ENCODE data around the gene PIGU.
"Not testable (repeated sequence)": the region's sequence is repeated elsewhere in the genome, so short reads cannot be mapped to it uniquely, and the experiment has no call there.

PIGU gene

DNA sequence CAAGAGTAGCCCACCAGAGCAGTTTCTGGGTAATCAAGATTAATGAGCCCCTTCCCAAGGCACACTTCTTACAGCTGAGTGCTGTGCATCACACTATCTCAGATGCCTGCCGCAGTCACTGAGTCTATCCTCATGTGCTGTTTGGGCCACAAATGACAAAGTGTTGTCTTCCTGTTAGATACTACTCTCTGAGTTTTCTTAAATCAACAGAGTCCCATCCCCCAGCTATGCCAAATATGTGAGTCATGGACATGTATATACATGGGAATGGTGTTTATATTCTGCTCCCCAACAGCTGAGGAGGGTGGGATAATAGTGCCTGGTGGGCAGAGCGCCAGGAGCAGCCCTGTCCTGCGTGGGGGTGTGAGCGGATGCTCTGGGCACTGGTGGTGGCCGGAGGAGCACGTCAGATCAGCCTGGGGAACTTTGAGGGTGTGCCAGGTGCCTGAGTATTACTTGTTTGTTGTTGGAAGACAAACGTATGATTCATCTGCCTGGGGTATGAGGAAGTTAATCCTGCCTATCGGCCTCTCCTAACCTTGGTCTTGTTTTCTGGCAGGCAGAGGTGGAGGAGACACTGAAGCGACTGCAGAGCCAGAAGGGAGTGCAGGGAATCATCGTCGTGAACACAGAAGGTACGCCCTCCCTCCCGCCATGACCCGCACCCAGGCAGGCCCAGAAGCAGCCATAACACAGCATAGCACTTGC is 151.0 kb downstream of the PIGU start:
- Histone ChIP-seq H3K4me3 (no peak overlapping the region), H3K27ac (no peak overlapping the region), H3K36me3 (ENCODE audit: insufficient read depth, low read length) (peaks cover 42% of the 10 kb centered on the region; the same call in 1 of the 2 replicates), H3K9me3 (ENCODE audit: low read depth, low read length) (no peaks in the 10 kb centered on the region), H3K9ac (ENCODE audit: insufficient read length) (no peak overlapping the region)
- DNase-seq (ENCODE audit: low read depth, low spot score) = no peak
- no peak for TF ChIP-seq FOXP2 (optimal IDR thresholded peaks at IDR 0.05; ENCODE audit: control extremely low read depth, extremely low read length, insufficient read depth)
- TF ChIP-seq EZH2 (IDR thresholded peaks at IDR 0.05) = no peak
- TF ChIP-seq POLR2AphosphoS5 (IDR thresholded peaks at IDR 0.05; ENCODE audit: borderline replicate concordance, low read depth, low read length) = no peak

DNA sequence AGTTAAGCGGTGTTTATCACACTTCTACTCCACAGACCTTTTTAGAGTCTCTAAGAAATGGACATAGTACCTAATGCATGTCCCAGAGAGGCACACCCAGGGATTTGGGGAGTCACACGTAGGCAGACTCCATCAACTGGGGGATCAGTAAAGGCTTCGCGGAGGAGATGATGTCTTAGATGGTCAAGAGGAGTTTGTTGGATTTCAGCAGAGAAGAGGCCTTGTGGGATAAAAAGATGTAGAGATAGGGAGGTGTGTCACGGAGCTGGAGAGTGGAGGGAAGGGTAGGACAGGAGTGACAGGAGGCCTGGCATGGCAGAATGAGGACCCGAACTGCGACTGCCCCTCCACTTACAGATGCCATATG is 151.6 kb downstream of the PIGU start:
- Histone ChIP-seq H3K36me3 (ENCODE audit: insufficient read depth, low read length) (peaks cover 38% of the 10 kb centered on the region; the same call in 1 of the 2 replicates), H3K9me3 (ENCODE audit: low read depth, low read length) (no peaks in the 10 kb centered on the region), H3K9ac (ENCODE audit: insufficient read length) (no peak overlapping the region), H3K27ac (no peak overlapping the region), H3K4me3 (no peak overlapping the region)
- TF ChIP-seq POLR2AphosphoS5 (IDR thresholded peaks at IDR 0.05; ENCODE audit: borderline replicate concordance, low read depth, low read length) (no peak), EZH2 (IDR thresholded peaks at IDR 0.05) (no peak), FOXP2 (optimal IDR thresholded peaks at IDR 0.05; ENCODE audit: control extremely low read depth, extremely low read length, insufficient read depth) (no peak)
- DNase-seq (ENCODE audit: low read depth, low spot score) = no peak

DNA sequence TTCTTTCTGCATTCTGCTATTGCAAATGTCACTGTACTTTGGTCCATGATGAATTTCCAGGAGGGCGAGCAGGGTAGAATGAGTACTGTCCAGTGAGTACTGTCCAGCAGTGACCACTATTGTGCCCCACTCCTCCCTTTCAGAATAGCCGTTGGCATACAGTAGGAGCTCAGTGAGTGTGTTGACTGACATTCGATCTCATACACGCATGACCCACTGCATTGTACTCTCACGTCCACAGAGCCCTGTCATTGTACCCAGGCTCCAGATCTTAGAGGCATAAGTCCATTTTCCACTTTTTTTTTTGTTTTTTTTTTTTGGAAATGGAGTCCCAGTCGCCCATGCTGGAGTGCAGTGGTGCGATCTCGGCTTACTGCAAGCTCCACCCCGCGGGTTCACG is 152.5 kb downstream of the PIGU start:
- Histone ChIP-seq H3K9me3 (ENCODE audit: low read depth, low read length) (no peaks in the 10 kb centered on the region), H3K36me3 (ENCODE audit: insufficient read depth, low read length) (peaks cover 30% of the 10 kb centered on the region; the same call in 1 of the 2 replicates), H3K9ac (ENCODE audit: insufficient read length) (no peak overlapping the region), H3K4me3 (no peak overlapping the region), H3K27ac (no peak overlapping the region)
- DNase-seq (ENCODE audit: low read depth, low spot score) = no peak
- TF ChIP-seq POLR2AphosphoS5 (IDR thresholded peaks at IDR 0.05; ENCODE audit: borderline replicate concordance, low read depth, low read length) (no peak), EZH2 (IDR thresholded peaks at IDR 0.05) (no peak), FOXP2 (optimal IDR thresholded peaks at IDR 0.05; ENCODE audit: control extremely low read depth, extremely low read length, insufficient read depth) (no peak)

DNA sequence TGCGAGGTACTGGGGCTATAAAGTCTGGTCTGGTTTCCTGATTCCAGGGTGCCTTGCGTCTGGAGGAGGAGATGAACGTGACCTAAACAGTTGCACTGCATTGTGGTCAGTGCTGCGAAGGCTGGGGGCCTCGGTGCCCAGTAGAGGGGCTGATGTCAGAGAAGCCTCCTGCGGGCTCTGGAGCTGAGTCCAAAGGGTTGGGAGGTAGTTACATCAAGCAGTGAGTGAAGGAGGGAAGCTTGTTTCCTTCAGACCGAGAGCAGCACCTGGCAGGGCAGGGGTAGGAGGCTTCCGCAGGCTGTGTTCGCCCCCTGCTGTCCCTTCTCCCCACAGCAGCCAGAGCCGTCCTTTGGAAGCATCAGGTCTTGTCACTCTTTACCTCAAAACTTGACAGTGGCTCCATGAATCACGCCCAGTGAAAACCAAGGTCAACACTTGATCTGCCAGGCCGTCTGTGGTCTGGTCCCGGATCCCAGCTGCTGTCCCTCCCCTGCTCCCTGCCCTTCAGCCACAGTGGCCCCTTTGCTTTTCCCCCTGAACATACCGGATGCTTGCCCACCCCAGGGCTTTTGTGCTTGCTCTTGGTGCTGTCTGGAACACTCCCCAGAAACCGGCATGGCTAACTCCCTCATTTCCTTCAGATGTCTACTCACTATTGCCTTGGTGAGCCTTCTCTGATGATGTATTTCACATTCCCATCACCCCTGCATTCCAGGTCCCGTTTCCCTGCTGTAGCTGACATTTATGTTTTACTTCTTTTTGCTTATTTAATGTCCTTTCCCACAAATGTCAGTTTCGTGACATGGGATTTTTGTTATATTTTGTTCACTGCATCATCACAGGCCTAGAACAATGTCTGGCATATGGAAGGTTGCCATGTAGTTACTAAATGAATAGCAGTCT is 153.7 kb downstream of the PIGU start:
- H3K9ac ChIP-seq (ENCODE audit: insufficient read length) = no peak overlapping the region
- no peak for DNase-seq (ENCODE audit: low read depth, low spot score)
- H3K27ac ChIP-seq = no peak overlapping the region
- TF ChIP-seq EZH2 (IDR thresholded peaks at IDR 0.05) = no peak
- TF ChIP-seq POLR2AphosphoS5 (IDR thresholded peaks at IDR 0.05; ENCODE audit: borderline replicate concordance, low read depth, low read length) = no peak
- TF ChIP-seq FOXP2 (optimal IDR thresholded peaks at IDR 0.05; ENCODE audit: control extremely low read depth, extremely low read length, insufficient read depth) = no peak
- peaks cover 18% of the 10 kb centered on the region; the same call in 1 of the 2 replicates for H3K36me3 ChIP-seq (ENCODE audit: insufficient read depth, low read length)
- H3K4me3 ChIP-seq = no peak overlapping the region
- no peaks in the 10 kb centered on the region for H3K9me3 ChIP-seq (ENCODE audit: low read depth, low read length)

DNA sequence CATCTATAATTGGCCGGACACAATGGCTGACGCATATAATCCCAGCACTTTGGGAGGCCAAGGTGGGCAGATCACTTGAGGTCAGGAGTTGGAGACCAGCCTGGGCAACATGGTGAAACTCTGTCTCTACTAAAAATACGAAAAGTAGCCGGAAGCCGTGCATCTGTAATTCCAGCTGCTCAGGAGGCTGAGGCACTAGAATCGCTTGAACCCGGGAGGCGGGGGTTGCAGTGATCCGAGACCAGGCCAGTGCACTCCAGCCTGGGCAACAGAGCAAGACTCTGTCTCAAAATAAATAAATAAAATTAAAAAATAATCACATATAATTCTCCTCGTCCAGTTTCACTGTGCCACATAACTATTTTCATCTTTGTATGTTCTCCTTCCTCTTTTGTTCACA is 157.1 kb downstream of the PIGU start:
- H3K9ac ChIP-seq (ENCODE audit: insufficient read length); H3K4me3 ChIP-seq; H3K36me3 ChIP-seq (ENCODE audit: insufficient read depth, low read length); H3K9me3 ChIP-seq (ENCODE audit: low read depth, low read length); H3K27ac ChIP-seq; DNase-seq (ENCODE audit: low read depth, low spot score): not testable (repeated sequence)

DNA sequence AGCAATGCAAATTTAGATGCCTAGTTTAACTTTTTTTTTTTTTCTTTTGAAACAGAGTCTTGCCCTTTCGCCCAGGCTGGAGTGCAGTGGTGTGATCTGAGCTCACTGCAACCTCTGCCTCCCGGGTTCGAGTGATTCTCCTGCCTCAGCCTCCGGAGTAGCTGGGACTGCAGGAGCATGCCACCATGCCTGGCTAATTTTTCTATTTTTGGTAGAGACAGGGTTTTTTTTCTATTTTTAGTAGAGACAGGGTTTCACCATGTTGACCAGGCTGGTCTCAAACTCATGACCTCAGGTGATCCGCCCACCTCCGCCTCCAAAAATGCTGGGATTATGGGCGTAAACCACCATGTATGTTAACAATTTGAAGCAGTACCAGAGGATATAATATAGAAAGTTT is 158.0 kb downstream of the PIGU start:
- not testable (repeated sequence) for H3K4me3 ChIP-seq; H3K27ac ChIP-seq; H3K9ac ChIP-seq (ENCODE audit: insufficient read length); H3K36me3 ChIP-seq (ENCODE audit: insufficient read depth, low read length); DNase-seq (ENCODE audit: low read depth, low spot score); H3K9me3 ChIP-seq (ENCODE audit: low read depth, low read length)

DNA sequence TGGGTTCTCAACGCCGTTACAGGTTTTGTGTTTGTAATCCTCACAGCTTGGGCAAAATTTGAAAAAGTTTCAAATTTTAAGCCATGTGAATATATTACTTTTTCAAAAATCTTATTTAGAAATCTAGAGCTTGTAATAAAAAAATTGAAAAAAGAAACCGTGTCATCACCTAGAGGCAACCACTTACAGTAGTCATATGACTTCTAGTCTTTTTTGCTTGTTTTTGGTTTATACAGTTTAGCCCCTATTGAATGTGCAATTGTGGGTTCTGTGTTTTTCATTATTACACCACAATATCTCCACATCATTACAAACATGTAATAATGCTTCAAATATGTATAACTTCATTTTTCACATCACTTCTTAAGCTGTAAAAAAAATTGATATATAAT is 159.8 kb downstream of the PIGU start:
- peak overlapping the region; percentile 92 for H3K9ac ChIP-seq (ENCODE audit: insufficient read length)

DNA sequence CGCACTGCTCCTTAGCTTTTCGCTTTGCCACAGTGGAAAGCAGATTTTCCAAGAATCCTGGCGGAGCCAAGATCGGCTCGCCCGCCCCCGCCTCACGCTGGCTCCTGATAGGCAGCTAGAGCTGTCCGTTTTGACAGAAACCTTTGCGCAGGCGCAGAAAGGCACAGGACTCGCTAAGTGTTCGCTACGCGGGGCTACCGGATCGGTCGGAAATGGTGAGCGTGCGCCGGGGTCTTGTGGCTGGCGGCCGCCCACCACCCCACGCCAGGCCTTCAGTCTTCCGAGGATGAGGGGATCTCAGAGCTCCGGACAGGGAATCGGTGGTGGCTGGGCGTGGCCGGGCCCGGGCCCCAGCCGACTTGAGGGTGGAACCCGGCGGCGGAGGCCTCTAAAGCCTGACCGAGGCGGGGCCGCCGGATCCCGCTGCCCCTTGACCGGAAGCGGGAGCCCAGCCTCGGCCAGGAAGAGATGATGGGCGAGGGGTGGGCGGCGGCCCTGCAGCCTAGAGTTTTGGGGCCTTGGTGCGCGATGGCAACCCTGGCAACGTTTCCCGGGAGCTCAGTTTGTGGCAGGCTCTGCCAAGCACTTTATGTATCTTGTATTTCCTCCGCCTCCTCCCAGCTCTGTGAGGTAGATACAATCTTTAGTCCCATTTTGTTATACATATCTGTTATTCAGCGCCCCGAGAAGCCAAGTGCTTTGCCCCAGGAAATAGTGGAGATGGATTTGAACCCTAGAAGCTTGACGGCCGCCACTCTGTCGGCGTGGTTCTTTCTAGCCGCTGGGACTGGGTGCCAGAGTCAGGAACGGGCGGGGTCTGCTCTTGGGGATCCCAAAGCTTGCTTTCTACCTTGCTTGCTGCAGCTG is 160.4 kb downstream of the PIGU start, which contains the start of gene DYNLRB1:
DYNLRB1 (plus strand) TSS at position 176 of the 867 bp plus-strand sequence; CDS start at position 213, 37 bp downstream.
- no peaks in the 10 kb centered on the region for H3K36me3 ChIP-seq (ENCODE audit: insufficient read depth, low read length)
- H3K9ac ChIP-seq (ENCODE audit: insufficient read length) = peak within 1 kb of the TSS; percentile 92
- DNase-seq (ENCODE audit: low read depth, low spot score) = peak; percentile 87
- peak; percentile 91 for TF ChIP-seq POLR2AphosphoS5 (IDR thresholded peaks at IDR 0.05; ENCODE audit: borderline replicate concordance, low read depth, low read length)
- TF ChIP-seq FOXP2 (optimal IDR thresholded peaks at IDR 0.05; ENCODE audit: control extremely low read depth, extremely low read length, insufficient read depth) = no peak
- no peaks in the 10 kb centered on the region for H3K9me3 ChIP-seq (ENCODE audit: low read depth, low read length)
- peak within 1 kb of the TSS; percentile 96 for H3K4me3 ChIP-seq
- peak within 1 kb of the TSS; percentile 52 for H3K27ac ChIP-seq

More for the DNA sequence above, 159.8 kb downstream of the PIGU start:
- no peak overlapping the region for H3K27ac ChIP-seq
- H3K36me3 ChIP-seq (ENCODE audit: insufficient read depth, low read length) = no peaks in the 10 kb centered on the region
- H3K9me3 ChIP-seq (ENCODE audit: low read depth, low read length) = no peaks in the 10 kb centered on the region
- no peak for TF ChIP-seq EZH2 (IDR thresholded peaks at IDR 0.05)
- no peak for TF ChIP-seq POLR2AphosphoS5 (IDR thresholded peaks at IDR 0.05; ENCODE audit: borderline replicate concordance, low read depth, low read length)
- TF ChIP-seq FOXP2 (optimal IDR thresholded peaks at IDR 0.05; ENCODE audit: control extremely low read depth, extremely low read length, insufficient read depth) = no peak
- DNase-seq (ENCODE audit: low read depth, low spot score) = no peak
- H3K4me3 ChIP-seq = peak overlapping the region; percentile 96
